ENCODE measurements around the gene GPALPP1. TPM values are rescaled to one million over a fixed set of nuclear protein-coding genes. Genes with fewer than 3 reads are reported as not detected.
"Not testable (repeated sequence)": the region's sequence is repeated elsewhere in the genome, so short reads cannot be mapped to it uniquely, and the experiment has no call there.

The GPALPP1 gene
- total and polyA plus RNA-seq, 7 experiments from 2014 or later = 17.5 to 43.1 (median 30.4) TPM

DNA sequence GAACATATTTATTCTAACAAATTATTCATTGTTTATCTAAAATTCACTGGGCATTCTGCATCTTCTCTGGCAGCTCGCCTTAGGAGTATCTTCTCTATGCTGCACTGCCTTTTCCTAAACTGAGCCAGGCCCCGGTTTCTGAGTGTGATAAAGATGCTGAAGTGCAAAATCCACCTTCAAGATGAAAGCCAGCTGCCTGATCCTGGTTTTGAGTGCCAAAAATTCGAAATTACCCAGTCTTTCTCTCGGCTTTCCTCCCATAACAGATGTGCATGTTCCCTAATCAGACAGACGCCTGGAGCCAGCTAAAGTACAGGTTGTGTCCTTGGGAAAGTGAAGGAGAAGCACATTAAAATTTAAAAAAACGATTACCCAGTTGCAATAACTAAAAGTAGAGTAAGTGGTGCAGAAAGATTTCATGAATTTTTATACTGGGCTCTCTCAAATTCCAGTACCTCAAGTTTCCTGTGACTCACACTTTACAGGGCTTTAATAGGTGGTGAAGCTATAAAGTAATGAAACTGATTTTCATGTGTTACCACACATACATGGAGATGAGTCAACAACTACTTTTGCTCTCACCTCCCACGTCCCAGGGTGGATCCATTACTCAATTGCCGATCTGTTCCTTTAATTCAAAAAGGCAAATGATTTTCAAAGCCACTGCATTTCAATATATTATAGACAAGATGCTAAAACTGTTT lies 66.0 kb downstream of the GPALPP1 start:
- Histone ChIP-seq H3K36me3 (ENCODE audit: control insufficient read depth in 2 of 3, insufficient read depth in 3 of 3, low read length in 3 of 3) (no peaks in the 10 kb centered on the region), H3K27ac (ENCODE audit: low read depth, low read length) (no peak overlapping the region), H3K27me3 (ENCODE audit: control insufficient read depth in 2 of 2, insufficient read depth in 2 of 2, low read length in 2 of 2) (no peaks in the 10 kb centered on the region), H3K9me3 (ENCODE audit: control insufficient read depth in 2 of 3, low read length in 3 of 3) (no peaks in the 10 kb centered on the region), H3K4me3 (ENCODE audit: low read length) (no peak overlapping the region), H3K4me1 (ENCODE audit: control insufficient read depth in 2 of 2, insufficient read depth in 2 of 2, low read length in 2 of 2) (no peaks in the 10 kb centered on the region)
- CTCF ChIA-PET = interaction anchor here (0.7 to 1.5 kb wide), 2 partner anchors 8 to 248 kb away, joined by 5 to 7 read pairs; no protein-coding TSS in a partner anchor
- no peaks in the 10 kb centered on the region for H3K36me3 Mint-ChIP-seq
- POLR2A ChIA-PET = no interaction called here
- H3K9me3 Mint-ChIP-seq = no peaks in the 10 kb centered on the region
- H3K27me3 Mint-ChIP-seq = peaks cover 2 to 29% (median 8%) of the 10 kb centered on the region in 5 donors
- no peak overlapping the region for H3K4me3 Mint-ChIP-seq
- DNase-seq (peak in 1 of 9 donors; percentile 56), ATAC-seq (peak; percentile 32)
- H3K27ac Mint-ChIP-seq = no peak overlapping the region
- intact Hi-C loops (cut with micrococcal nuclease) = no loop called here
- H3K4me1 Mint-ChIP-seq = peaks cover 0 to 10% (median 0%) of the 10 kb centered on the region in 7 donors

DNA sequence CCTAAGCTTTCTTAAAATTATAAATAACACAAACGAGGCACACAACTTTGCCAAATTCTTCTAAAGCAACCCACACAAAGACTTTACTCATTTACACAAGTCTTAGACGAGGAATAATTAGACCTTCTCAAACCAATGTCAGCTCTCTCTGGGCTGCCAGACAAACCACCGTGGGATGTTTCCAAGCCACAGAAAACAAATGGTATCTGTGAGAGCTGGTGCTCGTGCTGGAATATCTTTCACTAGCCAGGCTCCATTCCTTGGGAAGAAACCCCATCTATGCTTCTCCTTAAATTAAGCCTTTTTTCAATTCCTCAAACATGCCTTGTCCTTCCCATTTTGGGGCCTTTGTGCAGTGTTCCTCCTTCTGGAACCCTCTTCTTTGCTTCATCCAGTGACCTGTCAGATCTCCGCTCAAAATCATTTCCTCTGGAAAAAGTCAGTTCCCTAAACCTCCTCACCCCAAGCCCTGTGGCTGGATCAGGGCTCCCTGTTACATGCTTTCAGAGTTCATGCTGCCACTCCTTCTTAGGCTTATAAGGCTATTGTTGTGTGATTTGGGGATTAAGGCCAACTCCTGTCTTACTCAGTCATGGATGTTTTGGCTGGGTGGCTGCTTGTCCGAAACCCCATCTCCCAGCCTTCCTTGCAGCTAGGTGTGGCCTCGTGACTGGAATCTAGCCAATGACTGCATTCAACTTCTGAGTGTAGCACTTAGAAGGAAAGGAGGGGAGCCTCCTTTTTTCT lies 66.7 kb downstream of the GPALPP1 start:
- H3K9me3 ChIP-seq (ENCODE audit: control insufficient read depth in 2 of 3, low read length in 3 of 3) = no peaks in the 10 kb centered on the region

DNA sequence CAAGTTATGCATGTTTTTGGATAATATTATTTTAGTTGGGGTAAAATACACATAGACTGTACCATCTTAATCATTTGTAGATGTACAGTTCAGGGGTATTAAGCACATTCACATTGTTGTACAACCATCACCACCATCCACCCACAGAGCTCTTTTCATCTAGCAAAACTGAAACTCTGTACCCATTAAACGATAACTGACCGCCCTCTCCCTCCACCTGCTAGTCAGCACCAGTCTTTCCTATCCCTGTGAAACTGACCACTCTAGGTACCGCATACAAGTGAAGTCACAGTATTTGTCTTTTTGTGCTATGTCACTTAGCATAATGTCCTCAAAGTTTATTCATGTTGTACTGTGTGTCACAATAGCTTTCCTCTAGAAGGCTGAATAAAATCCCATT lies 70.7 kb downstream of the GPALPP1 start:
- H3K27ac ChIP-seq (ENCODE audit: low read depth, low read length) = no peak overlapping the region
- H3K36me3 Mint-ChIP-seq = no peaks in the 10 kb centered on the region
- DNase-seq (no peak), ATAC-seq (no peak)
- peaks cover 0 to 10% (median 0%) of the 10 kb centered on the region in 7 donors for H3K4me1 Mint-ChIP-seq
- no peak overlapping the region for H3K4me3 ChIP-seq (ENCODE audit: low read length)
- H3K9me3 Mint-ChIP-seq = no peaks in the 10 kb centered on the region
- no peak overlapping the region for H3K4me3 Mint-ChIP-seq
- H3K27me3 ChIP-seq (ENCODE audit: control insufficient read depth in 2 of 2, insufficient read depth in 2 of 2, low read length in 2 of 2) = no peaks in the 10 kb centered on the region
- ChIA-PET CTCF (interaction anchor here (0.6 to 1.3 kb wide), 2 partner anchors 13 to 55 kb away, joined by 3 read pairs; no protein-coding TSS in a partner anchor), POLR2A (interaction anchor here (0.8 kb wide), 1 partner anchor 8 kb away, joined by 3 read pairs; no protein-coding TSS in a partner anchor)
- no peaks in the 10 kb centered on the region for H3K4me1 ChIP-seq (ENCODE audit: control insufficient read depth in 2 of 2, insufficient read depth in 2 of 2, low read length in 2 of 2)
- H3K36me3 ChIP-seq (ENCODE audit: control insufficient read depth in 2 of 3, insufficient read depth in 3 of 3, low read length in 3 of 3) = no peaks in the 10 kb centered on the region
- no peaks in the 10 kb centered on the region for H3K9me3 ChIP-seq (ENCODE audit: control insufficient read depth in 2 of 3, low read length in 3 of 3)
- intact Hi-C loops (cut with micrococcal nuclease) = no loop called here
- no peak overlapping the region for H3K27ac Mint-ChIP-seq
- peaks cover 4 to 22% (median 12%) of the 10 kb centered on the region in 5 donors for H3K27me3 Mint-ChIP-seq

More for the DNA sequence above, 66.7 kb downstream of the GPALPP1 start:
- Mint-ChIP-seq H3K27ac (no peak overlapping the region), H3K4me3 (no peak overlapping the region), H3K27me3 (peaks cover 8 to 27% (median 10%) of the 10 kb centered on the region in 5 donors), H3K4me1 (peaks cover 0 to 10% (median 0%) of the 10 kb centered on the region in 7 donors), H3K36me3 (no peaks in the 10 kb centered on the region), H3K9me3 (no peaks in the 10 kb centered on the region)
- CTCF ChIA-PET = interaction anchor here (1.5 kb wide), 1 partner anchor 9 kb away, joined by 5 read pairs; no protein-coding TSS in a partner anchor
- DNase-seq (peak in 1 of 9 donors; percentile 31), ATAC-seq (no peak)
- no peaks in the 10 kb centered on the region for H3K36me3 ChIP-seq (ENCODE audit: control insufficient read depth in 2 of 3, insufficient read depth in 3 of 3, low read length in 3 of 3)
- H3K27me3 ChIP-seq (ENCODE audit: control insufficient read depth in 2 of 2, insufficient read depth in 2 of 2, low read length in 2 of 2) = no peaks in the 10 kb centered on the region
- no peaks in the 10 kb centered on the region for H3K4me1 ChIP-seq (ENCODE audit: control insufficient read depth in 2 of 2, insufficient read depth in 2 of 2, low read length in 2 of 2)
- intact Hi-C loops (cut with micrococcal nuclease) = no loop called here
- H3K27ac ChIP-seq (ENCODE audit: low read depth, low read length) = no peak overlapping the region
- H3K4me3 ChIP-seq (ENCODE audit: low read length) = no peak overlapping the region
- POLR2A ChIA-PET = interaction anchor here (0.9 kb wide), 1 partner anchor 1116 kb away, joined by 3 read pairs; no protein-coding TSS in a partner anchor

DNA sequence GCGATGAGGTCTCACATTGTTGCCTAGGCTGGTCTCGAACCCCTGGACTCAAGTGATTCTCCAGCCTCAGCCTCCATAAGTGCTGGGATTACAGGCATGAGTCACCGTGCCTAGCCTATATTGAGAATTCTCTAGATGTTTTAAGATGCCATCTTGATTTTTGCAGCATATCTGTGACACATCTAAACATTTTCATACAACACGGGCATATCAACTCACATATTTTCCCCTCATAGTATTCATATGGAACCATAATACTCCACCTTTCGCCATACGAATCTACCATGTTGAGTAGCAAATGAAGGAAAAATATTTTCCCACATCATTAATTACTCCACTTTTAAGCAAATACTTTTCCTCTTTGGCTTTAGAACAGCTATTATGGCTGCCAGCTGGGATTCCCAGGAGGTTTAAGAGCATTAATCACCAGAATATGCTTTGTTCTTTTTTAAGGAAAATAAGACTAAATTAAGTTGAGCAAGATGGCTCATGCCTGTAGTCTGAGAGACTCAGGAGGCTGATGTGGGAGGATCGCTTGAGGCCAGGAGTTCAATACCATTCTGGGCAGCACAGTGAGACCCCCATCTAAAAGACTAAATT lies 74.0 kb downstream of the GPALPP1 start:
- intact Hi-C loops (cut with micrococcal nuclease) = no loop called here
- H3K27ac ChIP-seq (ENCODE audit: low read depth, low read length) = no peak overlapping the region
- Mint-ChIP-seq H3K4me1 (no peaks in the 10 kb centered on the region), H3K4me3 (no peak overlapping the region), H3K36me3 (no peaks in the 10 kb centered on the region), H3K27me3 (peaks cover 4 to 25% (median 12%) of the 10 kb centered on the region in 5 donors), H3K9me3 (no peaks in the 10 kb centered on the region), H3K27ac (no peak overlapping the region)
- no peaks in the 10 kb centered on the region for H3K27me3 ChIP-seq (ENCODE audit: control insufficient read depth in 2 of 2, insufficient read depth in 2 of 2, low read length in 2 of 2)
- H3K9me3 ChIP-seq (ENCODE audit: control insufficient read depth in 2 of 3, low read length in 3 of 3) = no peaks in the 10 kb centered on the region
- ChIA-PET POLR2A (no interaction called here), CTCF (interaction anchor here (1.1 kb wide), 1 partner anchor 17 kb away, joined by 4 read pairs; no protein-coding TSS in a partner anchor)
- DNase-seq (no peak), ATAC-seq (no peak)
- H3K4me1 ChIP-seq (ENCODE audit: control insufficient read depth in 2 of 2, insufficient read depth in 2 of 2, low read length in 2 of 2) = no peaks in the 10 kb centered on the region
- no peaks in the 10 kb centered on the region for H3K36me3 ChIP-seq (ENCODE audit: control insufficient read depth in 2 of 3, insufficient read depth in 3 of 3, low read length in 3 of 3)
- no peak overlapping the region for H3K4me3 ChIP-seq (ENCODE audit: low read length)

DNA sequence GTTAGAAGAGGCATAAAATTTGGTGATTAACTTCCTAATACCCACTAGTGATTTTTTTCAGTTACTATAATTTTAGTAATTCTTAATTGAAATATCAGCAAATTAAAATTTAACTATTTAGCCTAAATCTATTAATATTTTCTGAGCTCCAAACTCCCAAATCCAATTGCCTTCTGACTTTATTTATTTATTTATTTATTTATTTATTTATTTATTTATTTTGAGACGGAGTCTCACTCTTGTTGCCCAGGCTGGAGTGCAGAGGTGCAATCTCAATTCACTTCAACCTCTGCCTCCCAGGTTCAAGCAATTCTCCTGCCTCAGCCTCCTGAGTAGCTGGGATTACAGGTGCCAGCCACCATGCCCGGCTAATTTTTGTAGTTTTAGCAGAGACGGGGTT lies 74.6 kb downstream of the GPALPP1 start:
- H3K4me1 Mint-ChIP-seq; H3K4me3 ChIP-seq (ENCODE audit: low read length); H3K9me3 Mint-ChIP-seq; CTCF ChIA-PET; H3K9me3 ChIP-seq (ENCODE audit: control insufficient read depth in 2 of 3, low read length in 3 of 3); H3K36me3 Mint-ChIP-seq; H3K27ac Mint-ChIP-seq; intact Hi-C loops (cut with micrococcal nuclease); H3K4me3 Mint-ChIP-seq; POLR2A ChIA-PET; H3K36me3 ChIP-seq (ENCODE audit: control insufficient read depth in 2 of 3, insufficient read depth in 3 of 3, low read length in 3 of 3); H3K27me3 ChIP-seq (ENCODE audit: control insufficient read depth in 2 of 2, insufficient read depth in 2 of 2, low read length in 2 of 2); H3K27ac ChIP-seq (ENCODE audit: low read depth, low read length); DNase-seq; H3K4me1 ChIP-seq (ENCODE audit: control insufficient read depth in 2 of 2, insufficient read depth in 2 of 2, low read length in 2 of 2); ATAC-seq: not testable (repeated sequence)
- peaks cover 4 to 27% (median 12%) of the 10 kb centered on the region in 5 donors for H3K27me3 Mint-ChIP-seq

DNA sequence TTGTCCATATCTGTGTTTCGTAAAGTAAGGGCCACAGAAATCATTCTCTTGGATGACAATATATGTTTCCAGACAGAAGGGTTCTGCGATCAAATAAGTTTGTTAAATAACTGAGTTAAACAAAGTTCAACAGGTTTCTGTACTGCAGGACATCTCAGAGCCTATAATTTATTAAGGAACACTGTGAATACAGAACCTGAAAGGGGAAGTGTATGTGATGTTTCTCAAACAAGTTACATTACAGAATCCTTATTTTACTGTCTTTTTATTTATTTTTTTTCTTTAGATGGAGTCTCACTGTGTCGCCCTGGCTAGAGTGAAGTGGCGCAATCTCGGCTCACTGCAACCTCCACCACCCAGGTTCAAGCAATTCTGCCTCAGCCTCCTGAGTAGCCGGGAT lies 75.6 kb downstream of the GPALPP1 start:
- intact Hi-C loops (cut with micrococcal nuclease) = no loop called here
- H3K27me3 ChIP-seq (ENCODE audit: control insufficient read depth in 2 of 2, insufficient read depth in 2 of 2, low read length in 2 of 2) = no peaks in the 10 kb centered on the region
- no peaks in the 10 kb centered on the region for H3K4me1 Mint-ChIP-seq
- H3K27me3 Mint-ChIP-seq = peaks cover 0 to 27% (median 12%) of the 10 kb centered on the region in 5 donors
- H3K36me3 Mint-ChIP-seq = no peaks in the 10 kb centered on the region
- no peak for ATAC-seq
- H3K9me3 Mint-ChIP-seq = no peaks in the 10 kb centered on the region
- no peak overlapping the region for H3K27ac ChIP-seq (ENCODE audit: low read depth, low read length)
- ChIA-PET POLR2A (no interaction called here), CTCF (no interaction called here)
- no peak for DNase-seq
- no peak overlapping the region for H3K4me3 ChIP-seq (ENCODE audit: low read length)
- H3K36me3 ChIP-seq (ENCODE audit: control insufficient read depth in 2 of 3, insufficient read depth in 3 of 3, low read length in 3 of 3) = no peaks in the 10 kb centered on the region
- H3K4me1 ChIP-seq (ENCODE audit: control insufficient read depth in 2 of 2, insufficient read depth in 2 of 2, low read length in 2 of 2) = no peaks in the 10 kb centered on the region
- no peaks in the 10 kb centered on the region for H3K9me3 ChIP-seq (ENCODE audit: control insufficient read depth in 2 of 3, low read length in 3 of 3)
- no peak overlapping the region for H3K4me3 Mint-ChIP-seq
- no peak overlapping the region for H3K27ac Mint-ChIP-seq
